ENCODE results near the gene RFTN1. TPM values are rescaled to one million over a fixed set of nuclear protein-coding genes. Genes with fewer than 3 reads are reported as not detected.

RFTN1 gene
- total and polyA plus RNA-seq, 4 donors, result 4.4 to 20.4 (median 11.9) TPM

DNA sequence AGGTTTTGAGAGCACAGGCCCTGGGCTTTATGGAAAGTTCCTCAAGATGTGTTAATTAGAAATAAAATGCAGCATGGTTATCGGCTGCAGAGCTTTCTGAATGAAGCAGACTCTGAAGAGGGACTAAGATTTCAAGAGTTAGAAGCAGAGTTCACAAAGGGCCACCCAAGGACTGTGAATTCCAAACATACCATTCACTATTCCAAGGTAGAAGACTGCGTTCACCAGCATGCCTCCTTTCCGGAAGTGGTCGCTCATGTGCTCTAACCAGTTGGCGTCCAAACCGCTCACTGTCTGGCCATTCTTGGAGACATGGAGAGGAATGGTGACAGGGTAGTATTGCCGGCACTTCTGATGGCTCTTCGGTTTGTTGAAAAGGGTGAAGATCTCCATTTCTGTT is 143.6 kb downstream of the RFTN1 start (continued):
- TF ChIP-seq, protein P1, sequence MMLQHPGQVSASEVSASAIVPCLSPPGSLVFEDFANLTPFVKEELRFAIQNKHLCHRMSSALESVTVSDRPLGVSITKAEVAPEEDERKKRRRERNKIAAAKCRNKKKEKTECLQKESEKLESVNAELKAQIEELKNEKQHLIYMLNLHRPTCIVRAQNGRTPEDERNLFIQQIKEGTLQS (IDR thresholded peaks at IDR 0.05), result no peak

DNA sequence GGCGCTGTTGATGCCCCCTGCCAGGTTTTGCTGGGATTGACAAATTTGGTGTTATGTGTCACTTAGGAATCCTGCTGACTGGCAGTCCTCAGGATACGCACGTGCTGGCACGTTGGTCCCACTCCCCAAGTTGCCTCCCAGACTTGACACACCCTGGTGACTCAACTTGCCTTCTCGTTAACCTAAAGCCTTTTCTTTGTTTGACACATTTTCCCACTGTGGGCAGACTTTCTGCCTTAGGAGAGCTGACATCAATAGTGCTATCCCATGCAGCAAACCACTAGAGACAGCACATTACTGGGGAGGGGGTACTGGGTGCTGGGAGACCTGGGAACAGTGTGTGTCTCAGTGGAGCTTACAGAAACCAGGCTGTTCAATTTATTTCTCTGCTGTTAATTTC is 144.2 kb downstream of the RFTN1 start:
- Histone ChIP-seq H3K27ac (ENCODE audit: low read depth in 1 of 2, low read length in 2 of 2) (no peak overlapping the region), H3K36me3 (ENCODE audit: control insufficient read depth in 4 of 4, insufficient read depth in 3 of 4, low read depth in 1 of 4, low read length in 3 of 4) (peaks cover 0 to 44% (median 12%) of the 10 kb centered on the region in 4 donors), H3K9me3 (ENCODE audit: control insufficient read depth in 4 of 4, low read length in 3 of 4) (no peaks in the 10 kb centered on the region), H3K27me3 (ENCODE audit: control insufficient read depth in 4 of 4, insufficient read depth in 4 of 4, low read length in 3 of 4) (no peaks in the 10 kb centered on the region), H3K9ac (ENCODE audit: low read depth in 1 of 2, low read length in 2 of 2) (no peak overlapping the region), H3K4me1 (ENCODE audit: control insufficient read depth in 4 of 4, insufficient read depth in 4 of 4, low read length in 3 of 4) (no peaks in the 10 kb centered on the region), H3K4me3 (ENCODE audit: low read depth in 1 of 3, low read length in 3 of 3) (no peak overlapping the region)
- TF ChIP-seq NR2F2 (IDR thresholded peaks at IDR 0.05), result no peak
- WGBS, result 91% methylated on average over 5 of the region's 5 CpGs
- no peak for DNase-seq (ENCODE audit: low spot score)

DNA sequence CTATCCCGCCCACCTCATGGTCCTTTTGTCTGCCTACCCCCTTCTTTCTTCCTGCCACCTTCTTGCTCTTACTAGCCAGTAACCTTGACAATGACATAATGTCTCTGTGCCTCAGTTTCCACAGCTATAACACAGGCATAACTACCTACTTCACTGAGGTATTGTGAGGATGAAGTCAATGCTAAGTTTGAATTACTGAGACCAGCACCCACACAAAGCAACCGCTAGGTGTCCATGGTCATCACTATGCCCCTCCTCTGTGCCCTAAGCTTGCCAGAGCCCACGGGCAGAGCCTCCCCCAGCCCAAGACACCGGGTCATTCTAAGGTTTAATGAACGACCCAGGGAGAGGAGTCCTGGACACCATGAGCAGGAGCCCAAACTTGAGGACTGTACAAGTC is 146.9 kb downstream of the RFTN1 start:
- no peaks in the 10 kb centered on the region for H3K4me1 ChIP-seq (ENCODE audit: control insufficient read depth in 4 of 4, insufficient read depth in 4 of 4, low read length in 3 of 4)
- peaks cover 0 to 55% (median 12%) of the 10 kb centered on the region in 4 donors for H3K36me3 ChIP-seq (ENCODE audit: control insufficient read depth in 4 of 4, insufficient read depth in 3 of 4, low read depth in 1 of 4, low read length in 3 of 4)
- no peak for TF ChIP-seq TAF1 (conservative IDR thresholded peaks at IDR 0.05)
- TF ChIP-seq EGR1 (IDR thresholded peaks at IDR 0.05; ENCODE audit: low read depth in 2 of 2), result no peak
- TF ChIP-seq, protein P2, sequence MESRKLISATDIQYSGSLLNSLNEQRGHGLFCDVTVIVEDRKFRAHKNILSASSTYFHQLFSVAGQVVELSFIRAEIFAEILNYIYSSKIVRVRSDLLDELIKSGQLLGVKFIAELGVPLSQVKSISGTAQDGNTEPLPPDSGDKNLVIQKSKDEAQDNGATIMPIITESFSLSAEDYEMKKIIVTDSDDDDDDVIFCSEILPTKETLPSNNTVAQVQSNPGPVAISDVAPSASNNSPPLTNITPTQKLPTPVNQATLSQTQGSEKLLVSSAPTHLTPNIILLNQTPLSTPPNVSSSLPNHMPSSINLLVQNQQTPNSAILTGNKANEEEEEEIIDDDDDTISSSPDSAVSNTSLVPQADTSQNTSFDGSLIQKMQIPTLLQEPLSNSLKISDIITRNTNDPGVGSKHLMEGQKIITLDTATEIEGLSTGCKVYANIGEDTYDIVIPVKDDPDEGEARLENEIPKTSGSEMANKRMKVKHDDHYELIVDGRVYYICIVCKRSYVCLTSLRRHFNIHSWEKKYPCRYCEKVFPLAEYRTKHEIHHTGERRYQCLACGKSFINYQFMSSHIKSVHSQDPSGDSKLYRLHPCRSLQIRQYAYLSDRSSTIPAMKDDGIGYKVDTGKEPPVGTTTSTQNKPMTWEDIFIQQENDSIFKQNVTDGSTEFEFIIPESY (IDR thresholded peaks at IDR 0.05), result no peak
- no peak for TF ChIP-seq YY1 (IDR thresholded peaks at IDR 0.05)
- H3K9me3 ChIP-seq (ENCODE audit: control insufficient read depth in 4 of 4, low read length in 3 of 4), result no peaks in the 10 kb centered on the region
- no peak for DNase-seq (ENCODE audit: low spot score)
- no peak overlapping the region for H3K9ac ChIP-seq (ENCODE audit: low read depth in 1 of 2, low read length in 2 of 2)
- WGBS, result 91% methylated on average over 5 of the region's 5 CpGs
- no peak overlapping the region for H3K27ac ChIP-seq (ENCODE audit: low read depth in 1 of 2, low read length in 2 of 2)
- H3K4me3 ChIP-seq (ENCODE audit: low read depth in 1 of 3, low read length in 3 of 3), result no peak overlapping the region
- no peaks in the 10 kb centered on the region for H3K27me3 ChIP-seq (ENCODE audit: control insufficient read depth in 4 of 4, insufficient read depth in 4 of 4, low read length in 3 of 4)

DNA sequence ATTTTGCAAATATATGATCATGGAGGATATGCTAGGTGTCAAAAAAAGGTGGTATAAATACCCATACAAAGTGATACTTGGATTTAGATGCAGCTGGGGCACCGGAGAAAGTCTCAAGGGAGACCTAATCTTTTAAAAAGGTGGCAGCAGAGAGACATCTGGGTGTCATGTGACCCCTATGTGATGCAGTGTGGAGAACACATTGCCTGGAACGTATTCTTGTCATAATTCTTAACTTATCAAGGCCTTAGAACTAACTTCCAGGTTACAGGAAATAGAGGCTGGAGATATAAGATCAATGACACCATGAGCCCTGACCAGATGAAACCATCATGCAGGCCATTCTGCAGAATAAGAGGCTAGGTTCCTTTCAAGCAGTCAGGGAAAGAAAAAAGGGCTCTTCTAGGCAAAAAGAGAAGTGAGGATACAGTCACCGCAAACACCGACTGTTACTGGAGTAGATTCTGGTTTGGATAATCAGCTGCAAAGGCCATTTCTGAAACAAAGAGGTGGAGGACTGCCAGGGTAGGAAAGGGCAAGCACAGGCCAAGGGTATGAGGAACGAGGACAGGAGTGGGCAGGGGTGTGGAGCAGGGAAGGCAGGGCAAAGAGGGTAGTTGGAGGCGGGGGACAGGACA is 147.9 kb downstream of the RFTN1 start:
- Histone ChIP-seq H3K4me1 (ENCODE audit: control insufficient read depth in 4 of 4, insufficient read depth in 4 of 4, low read length in 3 of 4) (no peaks in the 10 kb centered on the region), H3K4me3 (ENCODE audit: low read depth in 1 of 3, low read length in 3 of 3) (no peak overlapping the region), H3K36me3 (ENCODE audit: control insufficient read depth in 4 of 4, insufficient read depth in 3 of 4, low read depth in 1 of 4, low read length in 3 of 4) (peaks cover 1 to 60% (median 13%) of the 10 kb centered on the region in 4 donors), H3K9me3 (ENCODE audit: control insufficient read depth in 4 of 4, low read length in 3 of 4) (no peaks in the 10 kb centered on the region), H3K9ac (ENCODE audit: low read depth in 1 of 2, low read length in 2 of 2) (no peak overlapping the region), H3K27me3 (ENCODE audit: control insufficient read depth in 4 of 4, insufficient read depth in 4 of 4, low read length in 3 of 4) (no peaks in the 10 kb centered on the region), H3K27ac (ENCODE audit: low read depth in 1 of 2, low read length in 2 of 2) (no peak overlapping the region)
- no peak for DNase-seq (ENCODE audit: low spot score)
- 90% methylated on average over 6 of the region's 6 CpGs for WGBS
- no peak for TF ChIP-seq TAF1 (conservative IDR thresholded peaks at IDR 0.05)
- no peak for TF ChIP-seq SP1 (IDR thresholded peaks at IDR 0.05)
- TF ChIP-seq, protein P3, sequence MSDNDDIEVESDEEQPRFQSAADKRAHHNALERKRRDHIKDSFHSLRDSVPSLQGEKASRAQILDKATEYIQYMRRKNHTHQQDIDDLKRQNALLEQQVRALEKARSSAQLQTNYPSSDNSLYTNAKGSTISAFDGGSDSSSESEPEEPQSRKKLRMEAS (IDR thresholded peaks at IDR 0.05), result no peak
- TF ChIP-seq FOXA2 (IDR thresholded peaks at IDR 0.05), result no peak
- TF ChIP-seq GABPA (IDR thresholded peaks at IDR 0.05 in 1 of 2, conservative IDR thresholded peaks at IDR 0.05 in 1 of 2), result no peak
- TF ChIP-seq, protein P4, sequence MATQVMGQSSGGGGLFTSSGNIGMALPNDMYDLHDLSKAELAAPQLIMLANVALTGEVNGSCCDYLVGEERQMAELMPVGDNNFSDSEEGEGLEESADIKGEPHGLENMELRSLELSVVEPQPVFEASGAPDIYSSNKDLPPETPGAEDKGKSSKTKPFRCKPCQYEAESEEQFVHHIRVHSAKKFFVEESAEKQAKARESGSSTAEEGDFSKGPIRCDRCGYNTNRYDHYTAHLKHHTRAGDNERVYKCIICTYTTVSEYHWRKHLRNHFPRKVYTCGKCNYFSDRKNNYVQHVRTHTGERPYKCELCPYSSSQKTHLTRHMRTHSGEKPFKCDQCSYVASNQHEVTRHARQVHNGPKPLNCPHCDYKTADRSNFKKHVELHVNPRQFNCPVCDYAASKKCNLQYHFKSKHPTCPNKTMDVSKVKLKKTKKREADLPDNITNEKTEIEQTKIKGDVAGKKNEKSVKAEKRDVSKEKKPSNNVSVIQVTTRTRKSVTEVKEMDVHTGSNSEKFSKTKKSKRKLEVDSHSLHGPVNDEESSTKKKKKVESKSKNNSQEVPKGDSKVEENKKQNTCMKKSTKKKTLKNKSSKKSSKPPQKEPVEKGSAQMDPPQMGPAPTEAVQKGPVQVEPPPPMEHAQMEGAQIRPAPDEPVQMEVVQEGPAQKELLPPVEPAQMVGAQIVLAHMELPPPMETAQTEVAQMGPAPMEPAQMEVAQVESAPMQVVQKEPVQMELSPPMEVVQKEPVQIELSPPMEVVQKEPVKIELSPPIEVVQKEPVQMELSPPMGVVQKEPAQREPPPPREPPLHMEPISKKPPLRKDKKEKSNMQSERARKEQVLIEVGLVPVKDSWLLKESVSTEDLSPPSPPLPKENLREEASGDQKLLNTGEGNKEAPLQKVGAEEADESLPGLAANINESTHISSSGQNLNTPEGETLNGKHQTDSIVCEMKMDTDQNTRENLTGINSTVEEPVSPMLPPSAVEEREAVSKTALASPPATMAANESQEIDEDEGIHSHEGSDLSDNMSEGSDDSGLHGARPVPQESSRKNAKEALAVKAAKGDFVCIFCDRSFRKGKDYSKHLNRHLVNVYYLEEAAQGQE (IDR thresholded peaks at IDR 0.05), result no peak
- TF ChIP-seq YY1 (IDR thresholded peaks at IDR 0.05), result no peak
- no peak for TF ChIP-seq HNF4A (conservative IDR thresholded peaks at IDR 0.05)
- no peak for TF ChIP-seq RAD21 (IDR thresholded peaks at IDR 0.05)
- TF ChIP-seq, protein P1 (IDR thresholded peaks at IDR 0.05), result no peak
- no peak for TF ChIP-seq JUND (IDR thresholded peaks at IDR 0.05)
- no peak for TF ChIP-seq HNF4G (IDR thresholded peaks at IDR 0.05)
- TF ChIP-seq EGR1 (IDR thresholded peaks at IDR 0.05; ENCODE audit: low read depth in 2 of 2), result no peak
- TF ChIP-seq FOXA1 (IDR thresholded peaks at IDR 0.05), result no peak
- no peak for TF ChIP-seq NR2F2 (IDR thresholded peaks at IDR 0.05)
- no peak for TF ChIP-seq RXRA (IDR thresholded peaks at IDR 0.05)
- TF ChIP-seq, protein P2 (IDR thresholded peaks at IDR 0.05), result no peak

Data from liver (tissue), 9 donors.